Measurements from ENCODE around the gene IMMP2L. TPM values are rescaled to one million over a fixed set of nuclear protein-coding genes. Genes with fewer than 3 reads are reported as not detected.
A peak's percentile ranks its signal among the peaks of the same experiment; 100 is the strongest.

Gene IMMP2L
- total and polyA plus RNA-seq, 2 donors (not counting 3 experiments of a cell fraction or from before 2014, with no cell fraction given) = 9.9 to 11.8 TPM

DNA sequence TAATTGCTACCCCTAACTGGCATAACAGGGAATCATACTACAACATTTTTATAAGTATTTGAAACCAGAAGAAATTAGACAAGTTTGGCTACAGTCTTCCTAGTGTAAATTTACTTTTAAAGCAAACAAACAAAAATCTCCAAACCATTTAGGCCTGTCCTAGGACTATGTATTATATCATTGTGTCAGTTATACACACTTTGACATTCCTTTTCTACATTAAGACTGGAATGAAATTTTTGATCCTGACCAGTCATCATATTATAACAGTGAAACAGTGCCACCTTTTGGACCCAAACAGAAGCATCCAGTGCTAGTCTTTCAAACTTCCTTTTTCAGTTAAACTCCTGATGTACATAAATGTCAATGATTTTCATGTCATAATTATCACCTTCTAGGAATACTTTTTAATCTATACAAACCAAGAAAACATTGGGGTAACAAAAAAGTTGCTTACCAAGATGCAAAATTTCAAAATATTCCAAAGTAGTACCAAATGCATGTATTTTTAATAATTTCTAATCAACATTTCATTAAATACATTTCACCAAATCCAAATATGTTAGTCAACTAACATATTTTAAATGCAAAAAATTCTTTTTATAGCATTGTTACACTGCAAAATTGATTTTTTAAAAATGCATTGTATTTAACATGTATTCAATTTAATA is 75.7 kb downstream of the IMMP2L start:
- BruUV-seq (replicated peaks) = no TSS peak
- H3K4me1 ChIP-seq (ENCODE audit: control insufficient read depth, extremely low read depth, insufficient read depth, low read length) = no peaks in the 10 kb centered on the region
- FAIRE-seq (peak; percentile 73), DNase-seq (ENCODE audit: low read depth, low spot score) (peak; percentile 70)
- H3K27ac ChIP-seq (ENCODE audit: insufficient read depth, low read depth, low read length) = no peak overlapping the region
- dilution Hi-C loops (cut with MboI; ENCODE audit: extremely low pct_ligation_motif_present, low sequenced_read_pairs) = no loop called here
- intact Hi-C loops (cut with micrococcal nuclease) = loop anchor here (1.0 to 10.0 kb wide), 7 partner anchors 157 to 1642 kb away; no protein-coding TSS in a partner anchor
- no peak overlapping the region for H2AFZ ChIP-seq (ENCODE audit: low read depth, low read length)
- H3K27me3 ChIP-seq (ENCODE audit: control insufficient read depth in 2 of 2, insufficient read depth in 2 of 2, low read length in 2 of 2) = no peaks in the 10 kb centered on the region
- CTCF ChIA-PET = no interaction called here
- H3K36me3 ChIP-seq (ENCODE audit: control insufficient read depth in 2 of 2, extremely low read depth in 1 of 2, insufficient read depth in 2 of 2, low read length in 2 of 2) = no peaks in the 10 kb centered on the region
- H3K4me3 ChIP-seq (replicated peaks in 1 of 3; ENCODE audit: insufficient read depth in 1 of 3, low read depth in 1 of 3, low read length in 3 of 3) = no peak overlapping the region
- H3K4me2 ChIP-seq (ENCODE audit: insufficient read depth, low read length) = no peak overlapping the region
- H3K9me1 ChIP-seq (replicated peaks; ENCODE audit: control insufficient read depth, extremely low read depth, insufficient read depth, low read length) = no peaks in the 10 kb centered on the region
- no peak overlapping the region for H3K9ac ChIP-seq (replicated peaks; ENCODE audit: extremely low read depth, insufficient read depth, low read length)
- no peaks in the 10 kb centered on the region for H3K9me3 ChIP-seq (replicated peaks; ENCODE audit: control insufficient read depth, insufficient read depth, low read length)
- TF ChIP-seq POLR2AphosphoS5 (IDR thresholded peaks at IDR 0.05; ENCODE audit: insufficient read depth, low read depth, low read length) = no peak
- TF ChIP-seq, protein P1, sequence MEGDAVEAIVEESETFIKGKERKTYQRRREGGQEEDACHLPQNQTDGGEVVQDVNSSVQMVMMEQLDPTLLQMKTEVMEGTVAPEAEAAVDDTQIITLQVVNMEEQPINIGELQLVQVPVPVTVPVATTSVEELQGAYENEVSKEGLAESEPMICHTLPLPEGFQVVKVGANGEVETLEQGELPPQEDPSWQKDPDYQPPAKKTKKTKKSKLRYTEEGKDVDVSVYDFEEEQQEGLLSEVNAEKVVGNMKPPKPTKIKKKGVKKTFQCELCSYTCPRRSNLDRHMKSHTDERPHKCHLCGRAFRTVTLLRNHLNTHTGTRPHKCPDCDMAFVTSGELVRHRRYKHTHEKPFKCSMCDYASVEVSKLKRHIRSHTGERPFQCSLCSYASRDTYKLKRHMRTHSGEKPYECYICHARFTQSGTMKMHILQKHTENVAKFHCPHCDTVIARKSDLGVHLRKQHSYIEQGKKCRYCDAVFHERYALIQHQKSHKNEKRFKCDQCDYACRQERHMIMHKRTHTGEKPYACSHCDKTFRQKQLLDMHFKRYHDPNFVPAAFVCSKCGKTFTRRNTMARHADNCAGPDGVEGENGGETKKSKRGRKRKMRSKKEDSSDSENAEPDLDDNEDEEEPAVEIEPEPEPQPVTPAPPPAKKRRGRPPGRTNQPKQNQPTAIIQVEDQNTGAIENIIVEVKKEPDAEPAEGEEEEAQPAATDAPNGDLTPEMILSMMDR (IDR thresholded peaks at IDR 0.05; ENCODE audit: extremely low read depth in 1 of 2, insufficient read depth in 1 of 2, low read depth in 1 of 2, low read length in 2 of 2) = peak; percentile 48 to 57
- POLR2A ChIA-PET = no interaction called here
- no peaks in the 10 kb centered on the region for H4K20me1 ChIP-seq (replicated peaks; ENCODE audit: control insufficient read depth, extremely low read depth, insufficient read depth, low read length)
- no peaks in the 10 kb centered on the region for H3K79me2 ChIP-seq (ENCODE audit: control insufficient read depth, insufficient read depth, low read length)

- ChIA-PET CTCF (no interaction called here), POLR2A (no interaction called here)
- DNase-seq (ENCODE audit: low read depth, low spot score) (no peak), FAIRE-seq (no peak)
- Histone ChIP-seq H2AFZ (ENCODE audit: low read depth, low read length) (no peak overlapping the region), H3K4me1 (ENCODE audit: control insufficient read depth, extremely low read depth, insufficient read depth, low read length) (no peaks in the 10 kb centered on the region), H3K79me2 (ENCODE audit: control insufficient read depth, insufficient read depth, low read length) (no peaks in the 10 kb centered on the region), H3K4me2 (ENCODE audit: insufficient read depth, low read length) (no peak overlapping the region), H3K9me1 (replicated peaks; ENCODE audit: control insufficient read depth, extremely low read depth, insufficient read depth, low read length) (no peaks in the 10 kb centered on the region), H4K20me1 (replicated peaks; ENCODE audit: control insufficient read depth, extremely low read depth, insufficient read depth, low read length) (no peaks in the 10 kb centered on the region), H3K9ac (replicated peaks; ENCODE audit: extremely low read depth, insufficient read depth, low read length) (no peak overlapping the region), H3K4me3 (replicated peaks in 1 of 3; ENCODE audit: insufficient read depth in 1 of 3, low read depth in 1 of 3, low read length in 3 of 3) (no peak overlapping the region), H3K27me3 (ENCODE audit: control insufficient read depth in 2 of 2, insufficient read depth in 2 of 2, low read length in 2 of 2) (no peaks in the 10 kb centered on the region), H3K9me3 (replicated peaks; ENCODE audit: control insufficient read depth, insufficient read depth, low read length) (no peaks in the 10 kb centered on the region), H3K27ac (ENCODE audit: insufficient read depth, low read depth, low read length) (no peak overlapping the region), H3K36me3 (ENCODE audit: control insufficient read depth in 2 of 2, extremely low read depth in 1 of 2, insufficient read depth in 2 of 2, low read length in 2 of 2) (no peaks in the 10 kb centered on the region)
- no TSS peak for BruUV-seq (replicated peaks)
- dilution Hi-C loops (cut with MboI; ENCODE audit: extremely low pct_ligation_motif_present, low sequenced_read_pairs) = no loop called here
- TF ChIP-seq POLR2A (IDR thresholded peaks at IDR 0.05; ENCODE audit: low read depth, low read length) = no peak
- TF ChIP-seq JUN (IDR thresholded peaks at IDR 0.05; ENCODE audit: borderline replicate concordance, insufficient read depth, insufficient read length, low read depth) = no peak
- TF ChIP-seq, protein P1 (IDR thresholded peaks at IDR 0.05; ENCODE audit: extremely low read depth in 1 of 2, insufficient read depth in 1 of 2, low read depth in 1 of 2, low read length in 2 of 2) = no peak
- no peak for TF ChIP-seq EZH2 (IDR thresholded peaks at IDR 0.05; ENCODE audit: borderline replicate concordance, low read depth, low read length, severe bottlenecking)
- TF ChIP-seq FOS (IDR thresholded peaks at IDR 0.05; ENCODE audit: borderline replicate concordance, insufficient read depth, low read length) = no peak
- TF ChIP-seq, protein P2, sequence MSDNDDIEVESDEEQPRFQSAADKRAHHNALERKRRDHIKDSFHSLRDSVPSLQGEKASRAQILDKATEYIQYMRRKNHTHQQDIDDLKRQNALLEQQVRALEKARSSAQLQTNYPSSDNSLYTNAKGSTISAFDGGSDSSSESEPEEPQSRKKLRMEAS (IDR thresholded peaks at IDR 0.05; ENCODE audit: insufficient read depth, insufficient read length) = no peak
- no peak for TF ChIP-seq GATA2 (IDR thresholded peaks at IDR 0.05; ENCODE audit: insufficient read depth, insufficient read length, low read depth, low read length)
- TF ChIP-seq MYC (IDR thresholded peaks at IDR 0.05; ENCODE audit: low read depth, low read length) = no peak
- no peak for TF ChIP-seq POLR2AphosphoS5 (IDR thresholded peaks at IDR 0.05; ENCODE audit: insufficient read depth, low read depth, low read length)
- intact Hi-C loops (cut with micrococcal nuclease) = loop anchor here (1.0 to 10.0 kb wide), 7 partner anchors 157 to 1641 kb away; no protein-coding TSS in a partner anchor
Observed at GRCh38 chr7:111485701-111486380, 76.5 kb downstream of the IMMP2L start.
